ENCODE results near the gene STAG3. TPM values are rescaled to one million over a fixed set of nuclear protein-coding genes. Genes with fewer than 3 reads are reported as not detected.

STAG3 gene
- total and polyA plus RNA-seq, 2 of the 8 experiments (the other 6 are each of a cell fraction or from before 2014, with no cell fraction given) = 1.3 to 3.3 TPM

- Histone ChIP-seq H3K9me3 (ENCODE audit: insufficient read depth in 2 of 2, low read depth in 1 of 2, low read length in 1 of 2) (no peaks in the 10 kb centered on the region), H3K4ac (replicated peaks; ENCODE audit: insufficient read length, low read depth, low read length) (no peak overlapping the region), H4K91ac (replicated peaks; ENCODE audit: insufficient read length, low read length) (no peak overlapping the region), H2BK12ac (ENCODE audit: low read depth, low read length) (no peak overlapping the region; the same call in 1 of the 2 replicates), H3K14ac (ENCODE audit: insufficient read length) (no peak overlapping the region), H3K79me2 (ENCODE audit: control insufficient read depth in 1 of 2, insufficient read depth in 2 of 2, low read length in 2 of 2) (no peaks in the 10 kb centered on the region), H3K4me1 (replicated peaks in 1 of 4; ENCODE audit: control insufficient read depth in 3 of 4, insufficient read depth in 4 of 4, low read length in 3 of 4) (peaks cover 11 to 27% (median 17%) of the 10 kb centered on the region in 4 experiments), H4K20me1 (replicated peaks in 1 of 2; ENCODE audit: control insufficient read depth in 1 of 2, insufficient read depth in 2 of 2, low read length in 2 of 2) (peaks cover 0 to 7% of the 10 kb centered on the region in 2 experiments), H3K36me3 (ENCODE audit: control insufficient read depth in 2 of 4, insufficient read depth in 4 of 4, low read length in 3 of 4) (peaks cover 0 to 8% (median 1%) of the 10 kb centered on the region in 4 experiments; a peak in 3 of 8 replicates), H2BK120ac (replicated peaks; ENCODE audit: low read depth, low read length) (no peak overlapping the region), H2AFZ (ENCODE audit: low read length) (no peak overlapping the region), H2BK15ac (ENCODE audit: low read length) (no peak overlapping the region), H3K56ac (replicated peaks; ENCODE audit: insufficient read length, low read depth, low read length) (no peak overlapping the region), H4K5ac (ENCODE audit: insufficient read length, low read depth, low read length) (no peak overlapping the region), H3K23me2 (ENCODE audit: low read depth, low read length) (peaks cover 14% of the 10 kb centered on the region; the same call in 1 of the 2 replicates), H3K4me2 (ENCODE audit: insufficient read depth in 1 of 2, low read depth in 2 of 2, low read length in 2 of 2) (peak overlapping the region; percentile 76 to 81), H2BK20ac (ENCODE audit: low read length) (no peak overlapping the region), H2BK5ac (ENCODE audit: low read depth, low read length) (no peak overlapping the region), H3K23ac (ENCODE audit: insufficient read length) (no peak overlapping the region), H3K4me3 (ENCODE audit: extremely low read depth in 1 of 4, insufficient read depth in 2 of 4, low read depth in 3 of 4, low read length in 4 of 4) (peak overlapping the region in 1 of 4 experiments; percentile 67; a peak in 2 of 8 replicates), H3K27me3 (replicated peaks in 1 of 4; ENCODE audit: control insufficient read depth in 3 of 4, extremely low read depth in 1 of 4, insufficient read depth in 3 of 4, low read length in 3 of 4) (peaks cover 0 to 10% (median 2%) of the 10 kb centered on the region in 4 experiments; a peak in 1 of 7 replicates), H3K18ac (ENCODE audit: extremely low read depth, low read length) (peak overlapping the region; percentile 32), H3K9ac (replicated peaks in 1 of 4; ENCODE audit: extremely low read depth in 1 of 4, low read depth in 3 of 4, low read length in 3 of 4) (no peak overlapping the region), H3K79me1 (ENCODE audit: low read depth, low read length) (no peaks in the 10 kb centered on the region; the same call in none of the 2 replicates), H2AK5ac (ENCODE audit: low read depth, low read length) (no peak overlapping the region), H3K27ac (ENCODE audit: low read depth, low read length) (no peak overlapping the region), H4K8ac (ENCODE audit: extremely low read depth, insufficient read depth, low read length) (no peak overlapping the region)
- FAIRE-seq (no peak), DNase-seq (ENCODE audit: low read depth in 1 of 2, low spot score in 2 of 2) (no peak)
- 69% methylated on average over 11 of the region's 11 CpGs; no CpG with 5 or more reads in 1 of the 2 experiments for WGBS, 2 experiments (ENCODE audit: extremely low coverage in 1 of 2, insufficient coverage in 1 of 2, insufficient read length in 1 of 2, insufficient replicate concordance in 2 of 2, low coverage in 1 of 2, low lambda C conversion rate in 2 of 2, missing lambda C conversion rate in 1 of 2)
- POLR2A ChIA-PET (ENCODE audit: partially characterized antibody) = interaction anchor here (1.0 to 11.0 kb wide), 5 partner anchors 9 to 85 kb away, joined by 3 to 145 read pairs (median 8); partner anchors contain the start of gene TRAPPC14
- CTCF ChIA-PET (ENCODE audit: partially characterized antibody) = interaction anchor here (1.0 to 11.2 kb wide), 3 partner anchors 10 to 48 kb away, joined by 3 to 94 read pairs (median 3); no protein-coding TSS in a partner anchor
- TF ChIP-seq CTCF (IDR thresholded peaks at IDR 0.05; ENCODE audit: control extremely low read depth in 1 of 3, insufficient read depth in 1 of 3, low read depth in 1 of 3, low read length in 3 of 3) (no peak), CREB1 (IDR thresholded peaks at IDR 0.05) (no peak), ASH2L (IDR thresholded peaks at IDR 0.05; ENCODE audit: low read length) (no peak), PHF8 (conservative IDR thresholded peaks at IDR 0.05; ENCODE audit: low read depth, low read length) (no peak), RNF2 (IDR thresholded peaks at IDR 0.05; ENCODE audit: borderline replicate concordance, low read depth, low read length, missing control alignments, poor library complexity, severe bottlenecking) (no peak), JUND (IDR thresholded peaks at IDR 0.05; ENCODE audit: low read length) (no peak)
These were observed 7.4 kb upstream of the STAG3 start for GRCh38 chr7:100170101-100170897.

Data from H1 (cell line).